Measurements from ENCODE around the gene DGAT2L6.
"Not testable (repeated sequence)": the region's sequence is repeated elsewhere in the genome, so short reads cannot be mapped to it uniquely, and the experiment has no call there.

- TF ChIP-seq CTCF, POLR2A (IDR thresholded peaks at IDR 0.05): not testable (repeated sequence)
Measured at GRCh38 chrX:70243601-70244000, 66.3 kb downstream of the DGAT2L6 start.
